ENCODE measurements around the gene PTPRN2.

Gene PTPRN2

DNA sequence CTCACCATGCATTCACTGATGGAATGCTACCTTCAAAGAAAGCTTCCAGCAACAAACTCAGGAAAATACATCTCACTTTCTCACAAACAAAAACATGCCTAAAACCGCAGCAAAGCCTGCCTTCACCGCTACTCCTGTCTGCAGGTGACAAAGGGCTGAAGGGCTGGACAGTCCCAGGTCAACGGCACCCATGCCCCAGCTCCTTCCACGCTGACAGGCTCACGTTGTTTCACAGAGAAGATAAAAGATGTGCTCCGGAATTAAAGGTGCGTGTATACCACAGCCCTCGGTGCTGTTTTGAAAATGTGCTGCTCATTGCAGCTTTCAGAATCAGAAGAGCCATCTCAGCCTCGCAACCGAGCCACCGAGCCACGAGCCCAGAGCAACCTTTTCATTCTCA is 445.0 kb downstream of the PTPRN2 start:
- no peak for DNase-seq

DNA sequence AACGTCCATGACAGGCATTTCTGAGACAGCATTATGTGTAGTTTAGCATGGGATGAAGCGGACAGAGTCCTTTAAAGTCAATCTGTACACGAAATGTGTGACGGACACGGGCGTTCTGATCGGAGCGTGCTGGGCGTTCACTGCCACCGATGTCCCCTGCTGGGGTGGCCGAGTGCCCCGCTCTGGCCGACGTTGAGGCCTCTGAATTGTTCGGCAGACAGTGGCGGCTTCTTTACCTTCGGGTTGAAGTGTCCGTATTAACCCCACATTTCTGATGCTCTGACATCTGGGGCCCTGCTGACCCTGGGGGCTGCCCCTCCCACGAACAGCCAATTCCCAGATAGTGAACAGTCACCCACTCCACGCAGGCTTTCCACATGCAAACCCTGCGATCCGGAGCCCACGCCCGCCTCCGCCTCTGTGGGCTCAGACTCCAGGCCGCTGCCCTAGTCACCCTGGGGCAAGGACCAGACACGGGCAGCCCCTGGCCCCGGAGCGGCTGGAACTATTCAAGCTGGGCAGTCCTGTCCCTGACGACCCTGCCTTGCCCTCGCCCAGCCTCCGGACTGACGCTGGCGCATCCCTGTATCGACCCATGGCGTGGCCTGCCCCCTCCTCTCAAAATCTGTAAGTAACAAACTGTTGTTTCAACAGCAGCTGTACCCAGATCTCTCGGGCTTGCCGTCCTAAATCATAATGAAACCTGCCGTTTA is 445.7 kb downstream of the PTPRN2 start:
- no peak for DNase-seq

DNA sequence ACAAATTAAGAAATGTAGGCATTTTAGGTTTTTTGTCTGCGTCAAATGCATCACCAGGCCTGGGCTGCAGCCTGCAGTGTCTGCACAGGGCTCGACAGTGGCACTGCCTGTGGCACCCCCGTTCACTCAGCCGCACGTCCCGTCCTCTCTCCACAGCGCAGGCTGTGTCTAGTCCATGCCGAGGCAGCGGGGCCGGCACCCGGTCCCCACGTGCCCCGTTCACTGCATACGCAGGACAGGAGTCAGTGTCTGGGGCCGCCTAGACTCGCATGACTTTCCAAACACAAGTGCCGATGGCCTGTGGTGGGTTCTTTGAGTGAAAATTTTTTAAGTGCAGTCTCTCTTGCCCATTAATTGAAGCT is 446.4 kb downstream of the PTPRN2 start:
- no peak for DNase-seq

DNA sequence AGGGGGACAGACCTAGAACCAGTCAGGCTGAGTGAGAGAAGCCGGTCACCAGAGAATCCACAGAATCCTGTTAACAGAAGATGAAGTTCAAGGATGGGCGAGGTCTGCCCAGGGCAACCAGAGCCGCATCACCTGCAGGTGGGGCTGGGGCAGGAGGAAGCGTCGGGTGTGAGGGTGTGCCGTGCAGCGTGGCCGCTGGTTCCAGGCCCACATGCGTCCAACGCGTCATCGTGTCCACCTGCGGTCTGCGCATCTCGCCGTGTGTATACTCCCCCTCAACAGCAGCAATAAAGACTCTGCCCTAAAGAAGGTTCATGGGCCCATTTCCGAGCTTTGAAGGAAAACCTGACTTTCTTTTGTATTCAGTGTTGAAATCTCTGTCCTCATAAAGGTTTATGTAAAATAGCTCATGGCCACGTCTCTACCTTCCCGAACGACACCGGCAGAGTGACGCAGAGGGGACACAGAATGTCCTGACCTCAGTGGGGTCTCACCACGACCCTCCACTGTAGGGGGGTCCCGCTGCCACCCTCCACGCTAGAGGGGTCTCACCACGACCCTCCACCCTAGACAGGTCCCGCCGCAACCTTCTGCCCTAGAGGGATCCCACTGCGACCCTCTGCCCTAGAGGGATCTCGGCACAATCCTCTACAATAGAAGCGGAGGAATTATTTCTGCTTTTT is 446.9 kb downstream of the PTPRN2 start:
- no peak for DNase-seq

DNA sequence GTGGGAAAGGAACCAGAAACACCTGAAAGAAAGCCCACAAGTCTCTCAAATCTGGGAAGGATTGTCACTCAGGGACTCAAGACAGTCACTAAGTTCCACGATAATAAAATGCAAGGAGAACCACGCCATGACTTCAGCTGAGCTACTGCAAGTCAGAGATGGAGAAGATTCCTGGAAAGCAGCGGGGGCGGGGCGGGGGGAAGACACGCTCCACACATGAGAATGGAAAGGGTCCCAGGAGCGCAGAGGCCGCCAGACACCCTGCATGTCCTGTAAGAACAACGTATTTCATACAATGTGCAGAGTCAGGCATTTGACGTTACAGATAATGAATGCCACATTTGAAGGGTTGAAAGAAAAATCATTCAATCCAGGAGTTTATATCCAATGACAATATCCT is 448.1 kb downstream of the PTPRN2 start:
- DNase-seq = no peak

DNA sequence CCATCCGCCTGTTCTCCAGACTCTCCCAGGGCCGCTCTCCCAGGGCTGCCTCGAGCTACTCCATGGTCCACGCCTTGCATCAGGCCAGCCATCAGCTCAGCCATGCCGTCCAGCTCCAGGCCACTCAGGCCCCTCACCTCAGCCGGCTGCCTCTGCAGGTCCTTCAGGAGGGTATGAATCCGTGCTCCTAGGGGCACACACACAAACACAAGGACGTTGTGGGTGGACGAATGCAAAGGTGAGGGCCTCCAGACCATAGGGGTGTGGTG is 449.4 kb downstream of the PTPRN2 start:
- DNase-seq = no peak

DNA sequence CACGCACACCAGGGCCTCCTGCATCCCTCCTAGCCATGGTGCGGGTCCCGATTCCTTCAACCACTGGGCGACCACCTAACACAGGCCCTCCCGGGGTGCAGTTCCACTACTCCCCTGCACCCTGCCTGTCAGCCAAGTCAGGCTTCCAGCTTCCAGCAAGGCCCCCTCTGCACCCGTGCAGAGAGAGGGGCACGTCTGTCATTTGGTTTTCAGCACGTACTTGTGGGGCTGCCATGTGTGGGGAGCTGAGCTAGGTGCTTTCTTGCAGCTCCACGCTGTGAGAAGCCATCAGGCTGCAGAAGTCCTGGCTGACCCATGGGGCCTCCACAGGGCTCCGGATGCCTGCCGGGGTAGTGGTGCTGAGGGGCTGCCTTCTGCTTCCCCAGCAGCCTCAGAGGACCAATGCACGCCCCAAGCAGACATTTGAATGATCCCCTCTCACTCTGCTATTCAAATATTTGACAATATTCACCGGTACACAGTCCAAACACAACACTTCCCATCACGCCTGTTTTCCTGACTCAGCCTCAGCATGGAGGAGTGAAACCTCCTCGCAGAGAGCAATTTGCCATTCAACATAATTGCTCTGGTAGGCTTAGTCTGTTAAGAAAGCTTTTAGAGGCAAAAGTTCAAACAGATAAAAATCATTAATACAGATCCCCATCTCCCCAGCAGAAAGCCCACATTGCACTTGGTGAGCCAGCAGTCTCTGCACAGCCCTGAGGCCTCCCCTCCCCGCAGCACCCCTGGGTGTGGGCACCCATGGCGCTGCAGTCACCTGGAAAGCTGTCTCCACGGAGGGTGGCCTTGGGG is 449.9 kb downstream of the PTPRN2 start:
- DNase-seq = no peak

DNA sequence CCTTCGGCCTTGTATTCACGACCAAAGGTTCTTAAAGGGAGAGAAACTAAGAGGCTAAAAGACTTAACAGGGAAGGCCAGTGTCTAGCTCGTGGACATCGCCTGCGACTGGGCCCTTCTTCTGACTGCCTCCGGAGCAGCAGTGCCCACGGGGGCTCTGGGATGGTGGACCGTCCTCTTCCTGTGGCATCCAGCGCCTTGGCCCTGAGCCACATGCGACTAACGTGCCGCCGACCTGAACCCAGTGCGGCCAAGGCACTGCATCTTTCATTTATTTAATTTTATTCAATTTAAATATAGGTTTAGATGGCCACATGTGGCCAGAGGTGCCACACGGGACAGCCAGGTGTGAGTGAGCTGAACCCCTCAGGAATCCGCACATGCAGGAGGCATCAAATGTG is 451.7 kb downstream of the PTPRN2 start:
- DNase-seq = no peak

DNA sequence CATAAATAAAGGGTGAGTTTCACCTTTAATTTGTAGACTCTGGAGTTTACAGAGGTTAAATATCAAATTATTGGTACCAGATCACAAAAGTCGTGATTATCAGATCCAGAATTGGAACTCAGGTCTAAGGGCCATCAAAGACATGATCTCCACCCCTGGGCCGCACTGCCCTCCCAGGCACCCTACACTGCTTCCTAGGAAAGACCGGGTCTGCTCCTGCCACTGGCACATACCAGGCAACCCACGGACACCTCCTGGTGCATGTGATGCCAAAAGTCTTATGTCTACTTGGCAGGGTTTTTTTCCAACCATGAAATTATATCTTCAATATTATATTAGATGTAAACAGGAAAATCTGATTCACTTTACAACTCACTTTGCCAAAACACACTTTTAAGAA is 452.8 kb downstream of the PTPRN2 start:
- DNase-seq = no peak

DNA sequence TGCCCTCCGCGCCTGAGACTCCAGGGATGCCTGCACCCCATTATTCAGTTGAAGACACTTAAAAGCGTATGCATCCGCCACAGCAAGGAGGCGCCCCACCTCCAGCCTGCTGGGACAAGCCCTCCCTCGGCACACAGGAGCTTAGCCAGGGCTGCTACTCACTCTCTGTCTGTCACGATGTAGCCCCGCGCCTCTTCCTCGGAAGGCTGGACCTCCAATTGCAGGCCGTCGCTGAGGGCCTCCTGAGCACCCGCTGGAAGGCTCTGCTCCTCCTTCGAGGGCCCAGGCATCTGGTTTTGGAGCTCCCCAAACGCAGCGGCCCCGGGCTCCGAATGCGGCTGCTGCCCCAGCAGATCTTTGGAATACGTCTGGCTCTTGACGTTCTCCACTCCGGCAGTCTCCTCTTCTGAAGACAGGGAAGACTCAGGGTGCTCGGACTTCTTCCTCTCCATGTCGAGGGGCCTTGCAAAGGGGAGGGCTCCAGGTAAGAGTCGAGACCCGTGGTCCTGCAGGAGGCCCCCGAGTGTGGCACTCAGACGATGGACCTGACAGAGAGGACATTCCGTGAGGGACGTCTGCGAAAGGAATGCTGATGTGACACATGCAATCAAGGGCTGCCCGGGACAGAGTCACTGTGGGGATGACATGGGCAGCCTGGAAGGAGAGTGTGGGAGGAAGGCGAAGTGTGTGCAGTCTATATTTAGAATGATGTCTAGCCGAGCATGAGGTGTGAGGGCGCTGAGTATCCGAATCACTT is 453.9 kb downstream of the PTPRN2 start:
- no peak for DNase-seq

DNA sequence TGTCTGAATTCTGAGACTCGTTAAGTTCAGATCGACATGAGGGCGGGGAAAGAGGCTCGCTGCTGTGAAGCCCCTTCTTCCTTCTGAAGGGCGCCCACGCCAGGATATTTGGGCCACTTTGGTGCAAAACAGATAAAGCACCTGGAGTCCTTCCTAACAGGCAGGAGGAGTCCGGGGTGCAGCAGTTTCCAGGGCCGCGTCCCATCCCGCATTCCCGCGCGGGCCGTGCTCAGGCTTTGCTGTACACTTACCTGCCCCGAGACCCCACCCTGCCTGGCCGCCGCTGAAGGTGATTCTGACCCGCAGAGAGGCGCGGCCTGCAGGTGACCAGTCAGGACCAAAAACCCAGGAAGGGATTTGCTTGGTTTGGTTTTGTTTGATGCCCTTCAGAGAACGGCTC is 454.6 kb downstream of the PTPRN2 start:
- DNase-seq = no peak

DNA sequence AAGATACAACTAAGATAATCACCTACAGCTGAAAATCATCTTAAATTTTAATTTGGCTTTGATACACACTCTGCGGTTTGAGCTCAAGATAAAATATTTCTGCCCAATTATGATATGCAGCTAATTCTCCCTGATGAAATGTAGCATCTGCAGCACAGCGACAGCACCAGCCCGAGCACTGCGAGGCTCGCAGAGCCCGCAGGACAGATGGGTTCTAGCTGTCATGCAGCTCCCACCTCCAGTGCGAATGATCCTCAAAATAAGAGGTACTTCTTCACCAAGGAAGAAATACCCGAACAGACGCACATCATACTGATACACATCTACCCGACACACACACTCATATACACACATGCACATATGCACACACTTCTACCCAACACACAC is 457.6 kb downstream of the PTPRN2 start:
- no peak for DNase-seq

DNA sequence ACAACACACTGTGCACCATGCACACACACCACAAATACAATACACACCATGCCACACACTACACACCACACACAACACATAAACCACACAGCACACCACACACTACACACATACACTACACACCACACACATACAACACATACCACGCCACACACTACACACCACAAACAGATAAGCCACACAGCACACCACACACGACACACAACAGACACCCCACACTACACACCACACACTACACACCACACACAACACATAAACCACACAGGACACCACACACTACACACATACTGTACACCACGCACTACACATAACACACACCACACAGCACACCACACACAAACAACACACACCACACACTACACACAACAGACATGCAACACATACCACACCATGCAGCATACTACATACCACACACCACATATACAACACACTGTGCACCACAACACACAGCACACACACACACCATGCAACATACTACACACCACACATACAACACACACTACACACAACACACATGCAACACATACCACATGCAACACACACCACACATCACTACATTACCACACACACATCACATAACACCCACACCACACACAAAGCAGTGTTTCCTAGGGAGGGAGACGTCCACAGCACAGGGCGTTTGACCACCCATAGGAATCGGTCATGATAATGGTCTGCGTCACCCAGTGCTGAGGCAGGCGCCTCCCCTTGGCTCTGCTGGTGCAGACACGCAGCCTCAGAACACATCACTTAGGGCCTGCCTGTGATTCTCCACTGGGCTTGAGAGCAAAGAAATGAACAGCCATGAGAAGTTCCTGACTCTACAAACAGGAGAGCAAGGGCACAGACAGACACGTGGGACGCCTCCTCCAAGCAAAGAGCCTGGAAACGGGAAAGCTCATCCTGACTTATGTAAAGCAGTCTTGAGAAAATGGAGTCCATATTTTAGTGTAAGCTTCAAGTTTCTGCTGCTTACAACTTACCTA is 458.3 kb downstream of the PTPRN2 start:
- DNase-seq = no peak

DNA sequence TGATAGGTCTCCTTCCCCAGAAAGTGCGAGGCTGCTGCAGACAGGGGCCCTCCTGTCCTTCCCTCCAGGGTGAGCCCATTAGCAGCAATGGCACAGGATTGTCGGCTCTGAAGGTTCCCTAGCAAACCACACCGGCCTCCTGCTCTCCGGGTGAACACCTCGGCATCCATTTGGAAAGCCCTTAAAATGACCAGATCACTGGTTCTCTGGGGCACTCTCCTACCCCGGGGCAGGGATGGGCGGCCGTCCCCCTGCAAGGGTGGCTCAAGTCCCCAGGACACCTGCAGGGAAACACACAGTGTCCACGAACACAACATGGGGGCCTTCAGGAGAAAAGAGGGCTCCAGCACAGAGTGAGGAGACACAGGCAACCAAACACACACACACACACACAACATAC is 459.1 kb downstream of the PTPRN2 start:
- DNase-seq = no peak

DNA sequence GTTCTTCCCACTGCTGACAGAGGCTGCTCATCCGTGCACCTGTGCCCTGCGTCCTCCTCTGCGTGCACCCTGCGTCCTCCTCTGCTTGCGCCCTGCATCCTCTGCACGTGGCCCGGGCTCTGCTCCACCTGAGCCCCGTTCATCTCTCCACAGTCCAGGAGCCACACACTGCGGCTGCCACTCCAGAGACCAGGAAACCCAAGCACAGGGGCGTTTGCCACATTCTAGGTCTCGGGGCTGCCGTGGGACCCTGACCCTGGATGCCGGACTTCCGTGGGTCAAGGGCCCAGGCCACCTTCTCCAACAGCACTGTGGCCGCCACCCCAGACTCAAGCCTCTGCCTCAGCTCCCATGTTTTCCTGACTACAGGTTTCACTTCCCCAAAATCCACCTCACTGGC is 460.4 kb downstream of the PTPRN2 start:
- DNase-seq = no peak

DNA sequence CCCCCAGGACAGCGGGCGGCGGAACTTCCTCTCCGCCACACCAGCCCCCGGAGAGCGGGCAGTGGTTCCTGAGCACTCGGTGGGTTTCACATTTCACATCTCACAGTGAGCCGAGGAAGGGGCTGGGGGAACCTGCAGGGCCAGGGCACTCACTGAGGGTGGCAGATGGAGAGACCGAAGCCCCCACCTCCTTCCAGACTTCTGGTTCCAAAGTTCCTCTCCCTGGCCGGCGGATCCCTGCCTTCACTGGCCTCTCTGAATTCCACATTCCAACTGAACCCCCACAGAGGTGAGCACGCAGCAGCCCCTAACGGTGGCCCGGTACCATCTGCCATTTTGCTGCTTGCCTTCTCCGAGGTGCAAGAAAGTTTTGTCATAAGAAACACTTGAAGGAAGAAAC is 461.0 kb downstream of the PTPRN2 start:
- DNase-seq = no peak

DNA sequence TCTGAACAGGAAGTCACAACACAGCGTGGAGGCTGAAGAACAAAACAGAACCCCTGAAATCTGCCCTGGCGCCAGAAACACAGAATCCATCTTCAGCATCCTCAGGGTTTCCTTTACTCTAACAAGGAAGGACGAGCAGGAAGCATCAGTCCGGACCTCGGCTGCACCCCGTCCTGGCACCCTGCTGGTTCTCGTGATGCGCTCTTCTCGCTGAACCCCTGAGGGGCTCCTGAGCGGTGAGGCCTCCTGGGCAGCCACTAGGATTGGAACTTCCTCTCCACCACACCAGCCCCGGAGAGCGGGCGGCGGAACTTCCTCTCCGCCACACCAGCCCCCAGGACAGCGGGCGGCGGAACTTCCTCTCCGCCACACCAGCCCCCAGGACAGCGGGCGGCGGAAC is 461.9 kb downstream of the PTPRN2 start:
- no peak for DNase-seq

DNA sequence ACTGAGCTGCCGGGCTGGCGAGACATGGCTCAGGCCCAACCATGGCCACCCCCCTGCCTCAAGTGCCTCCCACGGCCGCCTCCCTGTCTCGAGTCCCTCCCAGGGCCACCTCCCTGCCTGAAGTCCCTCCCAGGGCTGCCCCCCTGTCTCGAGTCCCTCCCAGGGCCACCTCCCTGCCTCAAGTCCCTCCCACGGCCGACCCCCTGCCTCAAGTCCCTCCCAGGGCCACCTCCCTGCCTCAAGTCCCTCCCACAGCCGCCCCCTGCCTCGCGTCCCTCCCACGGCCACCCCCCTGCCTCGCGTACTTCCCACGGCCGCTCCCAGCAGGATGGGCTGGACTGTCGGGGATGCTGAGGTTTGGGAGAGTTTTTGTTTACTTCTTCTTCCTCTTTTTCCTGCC is 462.5 kb downstream of the PTPRN2 start:
- DNase-seq = no peak

DNA sequence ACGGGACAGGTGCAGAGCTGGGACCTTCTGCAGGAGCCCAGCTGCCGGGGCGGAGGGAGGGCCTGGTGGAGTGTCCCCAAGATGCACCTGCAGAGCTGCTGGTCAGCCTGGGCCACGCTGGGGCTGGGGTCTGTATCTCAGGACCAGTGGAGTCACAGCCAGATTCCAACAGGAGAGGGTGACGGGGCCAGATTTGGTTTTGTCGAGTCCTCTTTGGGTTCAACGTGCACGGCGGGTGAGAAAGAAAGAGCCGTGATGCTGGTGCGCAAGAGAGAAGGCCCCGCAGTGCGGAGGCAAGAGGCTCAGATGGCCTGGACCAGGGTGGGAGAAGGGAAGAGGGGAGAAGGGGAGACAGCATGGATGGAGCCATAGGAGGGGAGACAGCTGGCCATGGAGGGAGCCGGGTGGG is 462.9 kb downstream of the PTPRN2 start:
- DNase-seq = no peak

DNA sequence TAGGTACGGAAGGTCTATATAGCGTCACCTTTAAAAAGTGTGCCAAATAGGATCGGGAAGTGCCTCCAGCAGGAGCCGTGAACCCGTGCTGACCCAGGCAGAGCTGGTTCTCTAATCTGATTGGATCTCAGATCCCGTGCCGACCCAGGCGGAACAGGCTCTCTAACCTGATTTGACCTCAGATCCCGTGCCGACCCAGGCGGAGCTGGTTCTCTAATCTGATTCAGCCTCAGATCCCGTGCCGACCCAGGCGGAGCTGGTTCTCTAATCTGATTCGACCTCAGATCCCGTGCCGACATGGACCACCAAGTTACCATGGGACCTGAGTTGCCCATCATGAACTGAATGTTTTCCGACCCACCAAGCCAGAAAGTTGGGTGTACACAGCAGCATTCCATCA is 463.9 kb downstream of the PTPRN2 start:
- no peak for DNase-seq

DNA sequence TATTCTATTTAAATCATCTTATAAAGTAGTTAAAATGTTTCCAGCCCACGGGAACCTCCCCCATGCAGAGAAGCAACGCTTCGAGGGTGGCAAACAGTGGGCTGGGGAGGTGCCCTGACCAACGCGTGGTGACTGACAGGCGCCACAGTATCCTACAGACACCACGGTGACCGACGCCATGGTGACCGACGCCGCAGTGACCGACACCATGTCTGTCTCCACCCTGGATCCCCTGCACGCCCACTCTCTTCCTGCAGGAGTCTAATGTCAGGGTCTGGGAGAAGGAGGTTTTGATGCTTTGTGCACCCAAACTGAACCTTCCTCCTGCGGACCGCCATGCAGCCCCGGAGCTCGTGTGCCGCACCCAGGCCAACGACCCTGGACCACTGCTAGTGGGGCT is 464.4 kb downstream of the PTPRN2 start:
- no peak for DNase-seq

DNA sequence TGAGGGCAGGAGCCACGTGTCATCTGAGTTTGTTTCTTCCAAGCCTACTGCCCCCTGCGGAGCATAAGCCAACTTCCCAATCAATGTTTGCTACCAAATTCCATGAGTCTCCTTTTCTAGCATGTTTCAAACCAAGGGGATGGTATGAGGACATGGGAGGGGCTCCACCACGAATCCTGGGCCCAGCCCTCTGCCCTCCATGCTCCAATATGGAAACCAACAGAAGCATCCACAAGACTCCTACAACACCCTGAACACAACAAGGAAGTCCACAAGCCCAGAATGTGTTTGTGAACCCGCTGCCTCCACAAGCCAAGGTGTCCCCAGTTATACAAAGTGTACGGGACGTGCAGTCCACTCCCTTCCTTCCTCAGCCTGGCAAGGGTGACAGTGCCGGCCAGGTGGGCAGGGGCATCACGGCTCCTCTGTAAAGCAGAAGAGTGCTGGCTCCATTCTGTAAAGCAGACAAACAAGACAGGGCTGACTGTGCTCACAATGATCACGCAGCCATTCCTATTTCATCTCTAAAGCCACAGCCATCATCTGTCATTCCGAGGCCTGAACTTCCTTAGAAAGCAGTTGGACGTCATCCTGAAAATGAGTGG is 466.1 kb downstream of the PTPRN2 start:
- no peak for DNase-seq

Measured in stimulated activated CD4-positive, alpha-beta T cell treated with anti-CD3 and anti-CD28 coated beads, Interleukin-15, amount 100 ng/mL, for 24 hours (primary cell).